NCI-H82 treated with DMSO at 0.1 percent for 48 hours (cell line): ENCODE data around the gene SNAP91.

Source experiments
- DNase-seq: peaks from one replicate; lab custom pipeline; 2025; ENCODE audit not compliant: unreplicated experiment; lab: John Stamatoyannopoulos, UW

Gene SNAP91

GRCh38 chr6:83546636-83547035, 162.3 kb downstream of the SNAP91 start:
- no peak for DNase-seq

- no peak for DNase-seq
Measured at GRCh38 chr6:83539678-83540077, 169.2 kb downstream of the SNAP91 start.

GRCh38 chr6:83536647-83537589, 172.0 kb downstream of the SNAP91 start:
- DNase-seq, result no peak

- DNase-seq, result peak; percentile 2
Measured at GRCh38 chr6:83536034-83536646, 172.8 kb downstream of the SNAP91 start.

- no peak for DNase-seq
Measured at GRCh38 chr6:83518816-83519480, 190.0 kb downstream of the SNAP91 start.

- DNase-seq, result no peak
Measured at GRCh38 chr6:83517500-83517899, 191.4 kb downstream of the SNAP91 start.

- DNase-seq, result no peak
Measured at GRCh38 chr6:83514866-83515466, 193.9 kb downstream of the SNAP91 start.

- DNase-seq, result no peak
Measured at GRCh38 chr6:83514466-83514865, 194.4 kb downstream of the SNAP91 start.

GRCh38 chr6:83511901-83512681, 196.8 kb downstream of the SNAP91 start, which contains the start of gene PRSS35:
Gene PRSS35 (plus strand): TSS chr6:83512534. CDS start chr6:83523442, 10,908 bp downstream.
- peak; percentile 40 for DNase-seq

- DNase-seq, result no peak
Measured at GRCh38 chr6:83511266-83511665, 197.6 kb downstream of the SNAP91 start.

- no peak for DNase-seq
Measured at GRCh38 chr6:83510791-83511190, 198.1 kb downstream of the SNAP91 start.

GRCh38 chr6:83509441-83509840, 199.5 kb downstream of the SNAP91 start:
- DNase-seq, result no peak

- DNase-seq, result no peak
Measured at GRCh38 chr6:83505356-83505755, 203.5 kb downstream of the SNAP91 start.
